Prostate gland (tissue), 2 donors: Measurements from ENCODE around the gene CMTM5. TPM values are rescaled to one million over a fixed set of nuclear protein-coding genes. Genes with fewer than 3 reads are reported as not detected.

ENCODE experiments used
- DNase-seq: peaks from one replicate; pipeline ENCODE4 v3.0.0-alpha.2; 2019; ENCODE audit warnings: low spot score
- H3K27ac ChIP-seq, 2 donors: fragments of 200-600 bp; sonication (generic); 2 replicates each; pipeline ENCODE4 v1.5.1; 2017 to 2019
- H3K27me3 ChIP-seq: fragments of 200-600 bp; sonication (generic); replicated peaks from 2 replicates; pipeline ENCODE4 v1.5.1; 2019; ENCODE audit not compliant: insufficient read depth
- H3K36me3 ChIP-seq, 2 donors: fragments of 200-600 bp; sonication (generic); 1 replicate in 1 of 2; 2 replicates in 1 of 2; pipeline versions ENCODE4 v1.5.1 to v1.8.1; 2017 to 2019
- H3K4me1 ChIP-seq: fragments of 200-600 bp; sonication (generic); replicated peaks from 2 replicates; pipeline ENCODE4 v1.5.1; 2019
- H3K4me3 ChIP-seq, 2 donors: fragments of 200-600 bp; sonication (generic); 2 replicates each; pipeline ENCODE4 v1.5.1; 2017 to 2019
- H3K9me3 ChIP-seq: fragments of 200-600 bp; sonication (generic); 2 replicates; pipeline ENCODE4 v1.5.1; 2017
- POLR2A ChIP-seq: fragments of 450-650 bp; IDR thresholded peaks from one replicate; pipeline ENCODE4 v1.6.1; 2016; ENCODE audit warnings: antibody characterized with exemption, mild to moderate bottlenecking
- POLR2AphosphoS5 ChIP-seq: sonication (generic); formaldehyde crosslinking; IDR thresholded peaks from one replicate; pipeline ENCODE4 v1.6.1; 2017; ENCODE audit warnings: antibody characterized with exemption
- WGBS: methylation state at CpG from one replicate; pipeline ENCODE4 v1.1.5; 2018; 5-methylcytosine and 5-hydroxymethylcytosine counted together
- intact Hi-C: fragments of 100-400 bp; cut with DNase I; formaldehyde crosslinking; loops from one replicate; pipeline ENCODE4 v1.14.2; 2022
- total RNA-seq, 2 donors: library from RNA; depleted of rRNA; stranded (reverse); fragments of >200 nt; gene quantifications; one replicate each; pipeline ENCODE4 v1.1.0, GENCODE V29; 2016
- TF ChIP-seq, protein P1 (sequence below), 4 experiments: fragments of 200-600 bp in 2 of 4; fragments of 450-650 bp in 2 of 4; sonication (generic) in 2 of 4; IDR thresholded peaks; 1 replicate in 3 of 4; 2 replicates in 1 of 4; pipeline ENCODE4 v1.5.1; 2016 to 2019; ENCODE audit warnings: antibody characterized with exemption in 4 of 4, mild to moderate bottlenecking in 2 of 4, moderate library complexity in 2 of 4

Gene CMTM5
- total RNA-seq, 2 donors from 2014 or later: 1.5 TPM; not detected in 1

- no peaks in the 10 kb centered on the region for H3K9me3 ChIP-seq
- no peak for DNase-seq
- no peaks in the 10 kb centered on the region for H3K27me3 ChIP-seq
- H3K4me1 ChIP-seq: peaks cover 10% of the 10 kb centered on the region
- no peak overlapping the region for H3K4me3 ChIP-seq
- H3K36me3 ChIP-seq: peaks cover 0 to 5% of the 10 kb centered on the region in 2 donors
- intact Hi-C loops: no loop called here
- WGBS: 76% methylated on average over 11 of the region's 11 CpGs
- TF ChIP-seq POLR2A: no peak
- TF ChIP-seq, protein P1, sequence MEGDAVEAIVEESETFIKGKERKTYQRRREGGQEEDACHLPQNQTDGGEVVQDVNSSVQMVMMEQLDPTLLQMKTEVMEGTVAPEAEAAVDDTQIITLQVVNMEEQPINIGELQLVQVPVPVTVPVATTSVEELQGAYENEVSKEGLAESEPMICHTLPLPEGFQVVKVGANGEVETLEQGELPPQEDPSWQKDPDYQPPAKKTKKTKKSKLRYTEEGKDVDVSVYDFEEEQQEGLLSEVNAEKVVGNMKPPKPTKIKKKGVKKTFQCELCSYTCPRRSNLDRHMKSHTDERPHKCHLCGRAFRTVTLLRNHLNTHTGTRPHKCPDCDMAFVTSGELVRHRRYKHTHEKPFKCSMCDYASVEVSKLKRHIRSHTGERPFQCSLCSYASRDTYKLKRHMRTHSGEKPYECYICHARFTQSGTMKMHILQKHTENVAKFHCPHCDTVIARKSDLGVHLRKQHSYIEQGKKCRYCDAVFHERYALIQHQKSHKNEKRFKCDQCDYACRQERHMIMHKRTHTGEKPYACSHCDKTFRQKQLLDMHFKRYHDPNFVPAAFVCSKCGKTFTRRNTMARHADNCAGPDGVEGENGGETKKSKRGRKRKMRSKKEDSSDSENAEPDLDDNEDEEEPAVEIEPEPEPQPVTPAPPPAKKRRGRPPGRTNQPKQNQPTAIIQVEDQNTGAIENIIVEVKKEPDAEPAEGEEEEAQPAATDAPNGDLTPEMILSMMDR (IDR thresholded peaks at IDR 0.05): peak in 2 of 4 experiments; percentile 17 to 22
- no peak for TF ChIP-seq POLR2AphosphoS5
- peak overlapping the region; percentile 2 to 50 for H3K27ac ChIP-seq
These were observed 16.4 kb upstream of the CMTM5 start for GRCh38 chr14:23360496-23360895.

DNA sequence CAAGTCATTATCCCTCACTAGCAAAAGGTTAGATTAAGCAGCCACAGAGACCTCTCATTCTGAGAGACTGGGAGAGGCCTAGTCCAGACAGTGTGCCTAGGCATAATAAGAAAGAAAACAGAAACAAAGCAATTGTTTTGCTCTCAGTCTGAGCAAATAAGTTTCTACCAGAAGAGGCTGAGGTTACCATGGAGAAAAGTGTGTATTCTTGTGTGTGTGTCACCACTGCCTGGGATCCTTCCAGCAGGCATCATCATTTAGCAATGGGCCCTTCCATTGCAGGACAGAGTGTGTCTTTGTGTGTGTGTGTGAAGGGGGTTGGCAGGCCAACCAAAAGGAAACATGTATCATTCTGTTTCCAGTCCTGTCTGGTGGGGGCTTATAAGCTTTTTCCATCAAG, 15.5 kb upstream of the CMTM5 start:
- intact Hi-C loops: no loop called here
- TF ChIP-seq POLR2A (no peak), POLR2AphosphoS5 (no peak)
- TF ChIP-seq, protein P1 (IDR thresholded peaks at IDR 0.05): no peak
- H3K27ac ChIP-seq: peak overlapping the region; percentile 2 to 50
- peaks cover 0 to 5% of the 10 kb centered on the region in 2 donors for H3K36me3 ChIP-seq
- no peaks in the 10 kb centered on the region for H3K9me3 ChIP-seq
- H3K4me1 ChIP-seq: peaks cover 10% of the 10 kb centered on the region
- DNase-seq: no peak
- no peak overlapping the region for H3K4me3 ChIP-seq
- H3K27me3 ChIP-seq: no peaks in the 10 kb centered on the region

DNA sequence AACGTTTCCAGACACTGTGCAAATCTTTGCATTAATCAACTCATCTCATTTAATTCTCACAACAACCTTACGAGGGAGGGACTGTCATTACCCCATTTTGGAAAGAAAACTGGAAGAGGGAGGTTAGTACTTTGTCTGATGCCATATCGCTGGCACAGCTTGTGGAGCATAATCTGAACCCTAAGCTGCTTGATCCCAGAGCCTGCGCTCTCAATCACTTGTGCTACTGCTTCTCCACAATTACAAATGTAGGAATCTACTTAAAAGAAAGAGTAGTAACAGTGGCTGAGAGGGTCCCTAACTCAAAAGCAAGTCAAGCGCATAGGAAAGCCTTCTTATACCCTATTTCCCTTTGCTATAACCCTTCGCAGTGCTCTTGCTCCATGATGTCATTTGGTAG, 15.1 kb upstream of the CMTM5 start:
- no peaks in the 10 kb centered on the region for H3K9me3 ChIP-seq
- WGBS: 71% methylated on average over 6 of the region's 6 CpGs
- DNase-seq: no peak
- TF ChIP-seq, protein P1 (IDR thresholded peaks at IDR 0.05): no peak
- intact Hi-C loops: no loop called here
- H3K36me3 ChIP-seq: peaks cover 0 to 5% of the 10 kb centered on the region in 2 donors
- peaks cover 10% of the 10 kb centered on the region for H3K4me1 ChIP-seq
- no peaks in the 10 kb centered on the region for H3K27me3 ChIP-seq
- no peak overlapping the region for H3K4me3 ChIP-seq
- H3K27ac ChIP-seq: peak overlapping the region; percentile 2 to 50

GRCh38 chr14:23362200-23362599, 14.6 kb upstream of the CMTM5 start:
- 35% methylated on average over 3 of the region's 3 CpGs for WGBS
- Histone ChIP-seq H3K36me3 (peaks cover 0 to 5% of the 10 kb centered on the region in 2 donors), H3K4me3 (no peak overlapping the region), H3K27me3 (no peaks in the 10 kb centered on the region), H3K27ac (peak overlapping the region; percentile 2 to 50), H3K4me1 (peaks cover 10% of the 10 kb centered on the region), H3K9me3 (no peaks in the 10 kb centered on the region)
- no peak for DNase-seq
- intact Hi-C loops: no loop called here
- TF ChIP-seq, protein P1 (IDR thresholded peaks at IDR 0.05): peak in 3 of 4 experiments; percentile 21 to 37 (median 28)
- TF ChIP-seq POLR2AphosphoS5: no peak

GRCh38 chr14:23364164-23365035, 12.4 kb upstream of the CMTM5 start:
- intact Hi-C loops: no loop called here
- peak; percentile 71 for DNase-seq
- H3K4me1 ChIP-seq: peaks cover 10% of the 10 kb centered on the region

More at GRCh38 chr14:23364164-23365035, 12.4 kb upstream of the CMTM5 start:
- H3K4me3 ChIP-seq: peak overlapping the region; percentile 48 to 55
- TF ChIP-seq POLR2AphosphoS5: peak; percentile 76
- peak; percentile 42 for TF ChIP-seq POLR2A
- TF ChIP-seq, protein P1 (IDR thresholded peaks at IDR 0.05): peak in 1 of 4 experiments; percentile 2
- no peaks in the 10 kb centered on the region for H3K27me3 ChIP-seq
- 4% methylated on average over 21 of the region's 21 CpGs for WGBS
- H3K9me3 ChIP-seq: no peaks in the 10 kb centered on the region
- H3K36me3 ChIP-seq: peaks cover 0 to 5% of the 10 kb centered on the region in 2 donors
- H3K27ac ChIP-seq: peak overlapping the region; percentile 97 to 98
